ENCODE measurements around the gene CAMTA1. TPM values are rescaled to one million over a fixed set of nuclear protein-coding genes. Genes with fewer than 3 reads are reported as not detected.

The CAMTA1 gene
- total RNA-seq, 4 donors from 2014 or later: 86.3 to 170 (median 132) TPM

DNA sequence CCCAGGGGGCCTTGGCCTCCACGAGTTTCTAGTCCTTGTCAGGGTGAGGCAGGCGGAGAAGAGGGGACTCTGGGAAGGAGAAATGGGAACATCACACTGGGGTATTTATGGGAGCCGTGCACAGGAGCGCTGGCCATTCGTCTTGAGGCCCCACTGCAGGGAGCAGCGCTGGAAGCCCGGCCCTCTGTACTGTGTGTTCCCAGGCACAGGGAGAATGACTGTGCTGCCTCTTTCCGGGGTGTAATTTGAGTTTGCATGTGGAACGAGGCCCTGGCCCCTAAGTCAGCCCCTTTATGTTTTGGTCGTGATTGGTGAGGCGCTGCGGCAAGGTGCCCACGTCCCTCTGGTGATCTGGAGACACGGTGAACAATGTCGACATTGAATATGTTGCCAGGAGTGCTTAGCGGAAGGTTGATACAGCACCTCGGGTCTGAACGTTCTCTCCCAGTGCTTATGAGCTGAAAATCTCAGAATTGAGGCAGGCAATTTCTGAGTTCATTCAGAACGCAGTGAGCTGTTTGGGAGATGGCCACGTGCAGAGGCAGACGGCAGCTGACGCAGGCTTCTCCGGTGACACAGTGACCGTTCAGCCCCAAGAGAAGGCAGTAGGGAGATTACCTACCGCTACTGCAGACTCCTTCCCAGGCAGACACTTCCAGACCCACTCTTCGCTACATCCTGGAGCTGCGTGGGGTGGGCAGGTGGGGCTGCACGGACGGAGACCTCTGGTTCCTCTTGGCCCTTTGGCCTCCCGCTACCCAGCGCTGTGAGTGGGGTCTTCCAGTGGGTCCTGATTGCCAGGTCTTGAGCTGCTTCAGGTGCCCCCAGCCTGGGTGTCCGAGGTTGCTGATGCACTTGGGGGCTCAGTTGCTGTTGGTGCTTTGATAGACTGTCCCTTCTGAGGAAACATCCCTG is 265.8 kb downstream of the CAMTA1 start:
- H3K27me3 ChIP-seq: peaks cover 64% of the 10 kb centered on the region
- ATAC-seq: no peak
- H3K4me1 ChIP-seq: no peaks in the 10 kb centered on the region
- peaks cover 0 to 6% (median 0%) of the 10 kb centered on the region in 3 donors for H3K9me3 ChIP-seq
- 40 to 68% methylated on average over 1 to 21 of the region's 32 CpGs for WGBS, 2 donors (ENCODE audit: low coverage in 1 of 2)
- no peak overlapping the region for H3K4me3 ChIP-seq
- TF ChIP-seq POLR2A (IDR thresholded peaks at IDR 0.05) (no peak), EP300 (IDR thresholded peaks at IDR 0.05) (no peak), POLR2AphosphoS5 (IDR thresholded peaks at IDR 0.05) (no peak)
- TF ChIP-seq, protein P1, sequence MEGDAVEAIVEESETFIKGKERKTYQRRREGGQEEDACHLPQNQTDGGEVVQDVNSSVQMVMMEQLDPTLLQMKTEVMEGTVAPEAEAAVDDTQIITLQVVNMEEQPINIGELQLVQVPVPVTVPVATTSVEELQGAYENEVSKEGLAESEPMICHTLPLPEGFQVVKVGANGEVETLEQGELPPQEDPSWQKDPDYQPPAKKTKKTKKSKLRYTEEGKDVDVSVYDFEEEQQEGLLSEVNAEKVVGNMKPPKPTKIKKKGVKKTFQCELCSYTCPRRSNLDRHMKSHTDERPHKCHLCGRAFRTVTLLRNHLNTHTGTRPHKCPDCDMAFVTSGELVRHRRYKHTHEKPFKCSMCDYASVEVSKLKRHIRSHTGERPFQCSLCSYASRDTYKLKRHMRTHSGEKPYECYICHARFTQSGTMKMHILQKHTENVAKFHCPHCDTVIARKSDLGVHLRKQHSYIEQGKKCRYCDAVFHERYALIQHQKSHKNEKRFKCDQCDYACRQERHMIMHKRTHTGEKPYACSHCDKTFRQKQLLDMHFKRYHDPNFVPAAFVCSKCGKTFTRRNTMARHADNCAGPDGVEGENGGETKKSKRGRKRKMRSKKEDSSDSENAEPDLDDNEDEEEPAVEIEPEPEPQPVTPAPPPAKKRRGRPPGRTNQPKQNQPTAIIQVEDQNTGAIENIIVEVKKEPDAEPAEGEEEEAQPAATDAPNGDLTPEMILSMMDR (IDR thresholded peaks at IDR 0.05): no peak
- H3K27ac ChIP-seq: no peak overlapping the region
- H3K36me3 ChIP-seq: no peaks in the 10 kb centered on the region

DNA sequence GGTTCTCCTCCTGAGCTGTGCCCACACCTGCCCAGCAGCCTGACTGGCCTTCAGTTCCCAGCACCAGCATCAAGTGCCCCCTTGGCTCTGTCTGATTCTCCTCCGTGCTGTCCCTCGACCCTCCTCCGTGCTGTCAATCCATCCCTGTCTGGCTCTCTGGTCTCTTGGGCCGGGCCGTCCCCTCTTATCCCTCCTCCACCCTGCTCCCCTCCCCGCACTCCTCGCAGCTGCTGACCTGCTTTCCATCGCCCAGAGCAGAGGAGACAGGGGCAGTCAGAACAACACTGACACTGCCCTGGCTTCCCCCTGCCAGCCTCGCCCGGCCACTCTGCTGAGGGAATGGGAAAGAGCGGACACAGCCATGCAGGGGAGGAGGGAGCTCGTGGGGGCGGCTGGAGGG is 267.4 kb downstream of the CAMTA1 start:
- H3K36me3 ChIP-seq: no peaks in the 10 kb centered on the region
- no peak overlapping the region for H3K27ac ChIP-seq
- no peaks in the 10 kb centered on the region for H3K9me3 ChIP-seq
- 40 to 53% methylated on average over 1 to 3 of the region's 13 CpGs for WGBS, 2 donors (ENCODE audit: low coverage in 1 of 2)
- H3K4me3 ChIP-seq: no peak overlapping the region
- no peaks in the 10 kb centered on the region for H3K4me1 ChIP-seq
- peaks cover 63% of the 10 kb centered on the region for H3K27me3 ChIP-seq
- ATAC-seq: no peak
- no peak for TF ChIP-seq POLR2A (IDR thresholded peaks at IDR 0.05)
- TF ChIP-seq, protein P1 (IDR thresholded peaks at IDR 0.05): no peak
- no peak for TF ChIP-seq POLR2AphosphoS5 (IDR thresholded peaks at IDR 0.05)
- TF ChIP-seq EP300 (IDR thresholded peaks at IDR 0.05): no peak

DNA sequence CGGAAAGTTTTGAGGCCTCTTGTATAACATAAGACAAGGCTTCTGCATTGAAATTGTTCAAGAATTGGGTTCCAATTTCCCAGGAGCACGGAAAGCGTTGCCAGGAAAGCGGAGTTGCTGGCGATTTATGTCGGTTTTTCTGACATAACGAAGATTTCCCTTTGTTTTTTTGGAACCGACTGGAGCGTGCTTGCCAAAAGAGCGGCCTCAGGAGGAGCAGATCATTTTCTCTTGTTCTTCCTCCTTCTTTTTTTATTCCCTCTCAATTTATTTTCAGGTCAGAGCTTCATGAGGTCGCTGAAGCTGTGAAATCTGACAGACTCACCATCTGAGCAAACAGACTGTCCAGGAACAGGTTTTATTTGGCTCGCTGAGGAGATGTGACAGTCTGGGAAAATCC is 275.5 kb downstream of the CAMTA1 start:
- Histone ChIP-seq H3K4me1 (no peaks in the 10 kb centered on the region), H3K36me3 (no peaks in the 10 kb centered on the region), H3K9me3 (no peaks in the 10 kb centered on the region), H3K27me3 (peaks cover 28% of the 10 kb centered on the region), H3K4me3 (no peak overlapping the region), H3K27ac (no peak overlapping the region)
- 43 to 64% methylated on average over 10 of the region's 12 CpGs for WGBS, 2 donors (ENCODE audit: low coverage in 1 of 2)
- no peak for ATAC-seq
- TF ChIP-seq, protein P1 (IDR thresholded peaks at IDR 0.05): no peak
- no peak for TF ChIP-seq POLR2A (IDR thresholded peaks at IDR 0.05)
- no peak for TF ChIP-seq POLR2AphosphoS5 (IDR thresholded peaks at IDR 0.05)
- no peak for TF ChIP-seq EP300 (IDR thresholded peaks at IDR 0.05)

DNA sequence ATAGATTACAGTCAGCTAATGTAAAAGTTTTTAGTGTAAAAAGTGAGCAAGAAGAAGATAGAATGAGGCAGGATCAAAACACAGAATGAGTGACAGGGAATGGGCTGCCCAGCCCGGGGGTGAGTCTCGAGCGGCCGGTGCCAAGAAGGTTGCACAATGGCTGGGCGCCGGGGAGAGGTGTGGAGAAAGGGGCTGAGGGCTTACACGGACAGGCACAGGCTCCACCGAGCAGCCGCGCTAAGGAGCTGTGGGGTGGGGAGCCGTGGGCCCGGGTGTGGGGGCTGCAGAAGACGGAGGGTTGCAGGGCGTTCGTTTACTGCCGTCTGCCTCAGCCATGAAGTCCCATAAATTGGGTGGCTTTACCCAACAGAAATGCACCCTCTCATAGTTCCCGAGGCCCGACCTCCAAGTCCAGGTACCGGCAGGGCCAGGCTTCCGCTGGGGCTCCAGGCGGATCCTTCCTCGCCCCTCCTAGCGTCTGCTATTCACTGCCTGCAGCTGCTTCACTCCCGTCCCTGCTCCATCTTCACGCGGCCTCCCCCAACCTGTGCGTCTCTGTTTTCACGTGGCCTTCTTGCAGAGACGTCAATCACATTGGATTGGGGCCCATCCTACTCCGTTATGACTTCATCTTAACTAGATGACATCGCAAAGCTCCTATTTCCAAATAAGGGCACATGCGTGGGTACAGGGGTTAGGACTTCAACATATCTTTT is 277.2 kb downstream of the CAMTA1 start:
- Histone ChIP-seq H3K27me3 (peaks cover 13% of the 10 kb centered on the region), H3K36me3 (no peaks in the 10 kb centered on the region), H3K9me3 (no peaks in the 10 kb centered on the region), H3K27ac (no peak overlapping the region), H3K4me3 (no peak overlapping the region), H3K4me1 (no peaks in the 10 kb centered on the region)
- ATAC-seq: no peak
- TF ChIP-seq, protein P1 (IDR thresholded peaks at IDR 0.05): no peak
- no peak for TF ChIP-seq POLR2A (IDR thresholded peaks at IDR 0.05)
- no peak for TF ChIP-seq POLR2AphosphoS5 (IDR thresholded peaks at IDR 0.05)
- TF ChIP-seq EP300 (IDR thresholded peaks at IDR 0.05): no peak
- 87 to 94% methylated on average over 9 to 20 of the region's 32 CpGs for WGBS, 2 donors (ENCODE audit: low coverage in 1 of 2)
